Measurements from ENCODE around the gene TFAP2C.

The TFAP2C gene

GRCh38 chr20:56630506-56631317 is 1.6 kb downstream of the TFAP2C start:
- TF ChIP-seq CTCF (IDR thresholded peaks at IDR 0.05; ENCODE audit: low read length, missing control alignments), result no peak
- no peak for DNase-seq (ENCODE audit: low read depth)
- no peak overlapping the region for H3K4me3 ChIP-seq (replicated peaks; ENCODE audit: low read depth, low read length)

- no peak for TF ChIP-seq CTCF (IDR thresholded peaks at IDR 0.05; ENCODE audit: low read length, missing control alignments)
- DNase-seq (ENCODE audit: low read depth), result no peak
- H3K4me3 ChIP-seq (replicated peaks; ENCODE audit: low read depth, low read length), result no peak overlapping the region
Observed at GRCh38 chr20:56631318-56631989, 2.3 kb downstream of the TFAP2C start.

GRCh38 chr20:56631990-56632327 is 2.9 kb downstream of the TFAP2C start:
- H3K4me3 ChIP-seq (replicated peaks; ENCODE audit: low read depth, low read length), result no peak overlapping the region
- DNase-seq (ENCODE audit: low read depth), result no peak
- TF ChIP-seq CTCF (IDR thresholded peaks at IDR 0.05; ENCODE audit: low read length, missing control alignments), result no peak

GRCh38 chr20:56634307-56634706 is 5.2 kb downstream of the TFAP2C start:
- DNase-seq (ENCODE audit: low read depth), result no peak
- TF ChIP-seq CTCF (IDR thresholded peaks at IDR 0.05; ENCODE audit: low read length, missing control alignments), result no peak
- H3K4me3 ChIP-seq (replicated peaks; ENCODE audit: low read depth, low read length), result no peak overlapping the region

GRCh38 chr20:56634735-56635385 is 5.8 kb downstream of the TFAP2C start:
- no peak for TF ChIP-seq CTCF (IDR thresholded peaks at IDR 0.05; ENCODE audit: low read length, missing control alignments)
- H3K4me3 ChIP-seq (replicated peaks; ENCODE audit: low read depth, low read length), result no peak overlapping the region

GRCh38 chr20:56636716-56637115 is 7.6 kb downstream of the TFAP2C start:
- H3K4me3 ChIP-seq (replicated peaks; ENCODE audit: low read depth, low read length), result no peak overlapping the region
- no peak for DNase-seq (ENCODE audit: low read depth)
- TF ChIP-seq CTCF (IDR thresholded peaks at IDR 0.05; ENCODE audit: low read length, missing control alignments), result no peak

More at GRCh38 chr20:56634735-56635385, 5.8 kb downstream of the TFAP2C start:
- DNase-seq (ENCODE audit: low read depth), result no peak
